Stimulated activated CD4-positive, alpha-beta T cell treated with anti-CD3 and anti-CD28 coated beads, Interleukin-12 subunit alpha, Interleukin-12 subunit beta, amount 100 ng/mL, for 48 hours (primary cell): Measurements from ENCODE around the gene SEMA5B.

ENCODE experiments used
- DNase-seq, 3 donors: peaks; one replicate each; pipeline ENCODE4 v3.0.0-alpha.2; 2020; ENCODE audit warnings: low read depth in 2 of 3, low spot score in 1 of 3

SEMA5B gene

DNA sequence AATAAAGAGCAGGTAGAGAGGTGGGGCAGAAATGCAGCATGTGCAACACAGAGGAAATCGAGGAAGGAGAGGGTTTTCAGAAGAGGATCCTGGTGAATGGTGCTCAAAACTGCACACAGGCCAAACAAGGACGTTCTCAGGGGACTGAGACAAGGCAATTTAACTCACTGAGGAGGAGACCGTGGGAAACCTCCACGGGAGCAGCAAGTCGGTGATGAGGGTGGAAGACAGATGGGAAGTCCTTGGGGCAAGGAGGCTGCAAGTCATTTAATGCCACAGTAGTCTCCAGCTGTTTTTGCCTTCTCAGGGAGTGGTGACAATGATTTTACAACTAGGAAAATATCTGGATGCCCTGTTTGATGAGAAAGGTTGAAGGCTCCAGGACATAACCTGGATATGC is 27.8 kb upstream of the SEMA5B start:
- no peak for DNase-seq

DNA sequence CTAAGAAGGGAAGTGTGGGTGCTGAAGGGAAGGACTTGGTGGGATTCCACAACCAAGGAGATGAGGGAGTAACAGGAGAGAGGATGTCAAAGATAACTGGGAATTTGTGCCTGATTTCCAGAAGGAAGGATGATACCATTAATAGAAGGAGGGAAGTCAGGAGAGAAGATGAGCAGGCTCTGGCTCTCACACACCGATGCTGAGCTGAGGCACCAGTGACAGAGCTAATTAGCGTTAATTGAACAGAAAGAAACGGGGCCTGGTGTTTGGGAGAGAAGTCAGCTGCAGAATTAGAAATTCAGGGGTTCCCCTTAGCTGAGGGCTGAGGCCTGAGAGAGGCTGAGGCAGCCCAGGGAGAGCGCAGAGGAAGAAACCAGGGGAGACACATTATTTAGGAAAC is 27.4 kb upstream of the SEMA5B start:
- no peak for DNase-seq

DNA sequence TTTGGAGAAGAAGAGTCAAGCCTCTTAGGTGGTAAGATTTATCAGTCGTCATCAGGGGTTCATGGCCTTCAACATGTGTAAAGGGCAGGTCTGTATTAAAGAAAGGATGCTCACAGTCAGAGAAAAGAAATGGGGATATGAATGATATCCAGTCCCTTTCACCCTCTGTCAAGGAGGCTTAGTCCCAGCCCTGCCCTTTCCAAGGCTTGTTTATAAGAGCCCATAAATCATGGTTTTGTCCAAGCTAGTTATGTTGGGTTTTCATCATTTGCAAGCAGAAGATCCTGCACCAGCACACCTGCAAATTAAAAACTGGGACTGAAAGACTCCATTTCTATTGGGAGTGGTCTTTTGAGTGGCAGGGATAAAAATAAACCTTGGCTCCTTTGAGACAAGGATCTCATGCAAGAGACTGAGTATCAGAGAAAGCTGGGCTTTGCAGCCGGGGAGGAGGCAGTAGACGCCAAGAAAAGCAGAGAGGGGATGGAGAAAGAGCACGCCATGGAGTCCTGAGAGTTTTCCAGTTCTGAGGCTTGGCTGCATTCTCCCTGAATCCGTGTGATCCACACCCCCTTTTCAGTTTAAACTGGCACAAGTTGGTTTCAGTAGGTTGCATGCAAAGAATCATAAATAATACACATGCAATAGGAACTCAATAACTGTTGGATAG is 26.7 kb upstream of the SEMA5B start:
- DNase-seq = no peak

DNA sequence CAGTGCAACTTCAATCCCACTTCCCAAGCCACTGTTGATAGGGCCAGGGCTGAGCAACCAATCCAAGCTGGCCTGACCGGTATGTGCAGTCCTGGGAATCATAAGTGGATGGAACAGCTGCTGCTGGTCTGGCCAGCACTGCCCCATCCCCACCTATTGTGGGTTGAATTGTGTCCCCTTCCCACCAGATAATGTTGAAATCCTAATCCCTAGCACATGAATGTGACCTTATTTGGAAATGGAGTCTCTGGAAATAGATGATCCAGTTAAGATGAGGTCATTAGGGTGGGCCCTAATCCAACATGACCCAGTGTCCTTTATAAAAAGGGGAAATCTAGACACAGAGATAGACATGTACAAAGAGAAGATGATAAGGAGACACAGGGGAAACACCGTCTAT is 25.5 kb upstream of the SEMA5B start:
- no peak for DNase-seq

DNA sequence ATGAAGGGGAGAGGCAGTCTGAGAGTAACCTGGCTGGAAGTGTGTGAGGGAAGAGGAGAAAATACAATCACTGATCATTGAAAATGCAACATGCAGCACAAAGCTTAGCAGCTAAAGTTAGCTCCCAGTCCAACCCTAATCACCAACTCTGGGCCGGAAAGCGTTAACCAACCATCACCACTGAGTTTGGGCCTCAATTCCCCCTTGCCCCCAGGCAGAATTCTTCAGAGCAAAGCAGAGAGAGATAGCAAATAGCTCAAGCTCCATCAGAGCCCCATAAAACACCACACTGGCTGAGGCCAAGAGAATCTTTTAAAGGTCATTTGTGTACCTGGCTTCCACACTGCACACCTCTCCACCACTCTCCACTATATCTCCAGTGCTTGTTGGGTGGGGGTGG is 23.1 kb upstream of the SEMA5B start:
- no peak for DNase-seq

DNA sequence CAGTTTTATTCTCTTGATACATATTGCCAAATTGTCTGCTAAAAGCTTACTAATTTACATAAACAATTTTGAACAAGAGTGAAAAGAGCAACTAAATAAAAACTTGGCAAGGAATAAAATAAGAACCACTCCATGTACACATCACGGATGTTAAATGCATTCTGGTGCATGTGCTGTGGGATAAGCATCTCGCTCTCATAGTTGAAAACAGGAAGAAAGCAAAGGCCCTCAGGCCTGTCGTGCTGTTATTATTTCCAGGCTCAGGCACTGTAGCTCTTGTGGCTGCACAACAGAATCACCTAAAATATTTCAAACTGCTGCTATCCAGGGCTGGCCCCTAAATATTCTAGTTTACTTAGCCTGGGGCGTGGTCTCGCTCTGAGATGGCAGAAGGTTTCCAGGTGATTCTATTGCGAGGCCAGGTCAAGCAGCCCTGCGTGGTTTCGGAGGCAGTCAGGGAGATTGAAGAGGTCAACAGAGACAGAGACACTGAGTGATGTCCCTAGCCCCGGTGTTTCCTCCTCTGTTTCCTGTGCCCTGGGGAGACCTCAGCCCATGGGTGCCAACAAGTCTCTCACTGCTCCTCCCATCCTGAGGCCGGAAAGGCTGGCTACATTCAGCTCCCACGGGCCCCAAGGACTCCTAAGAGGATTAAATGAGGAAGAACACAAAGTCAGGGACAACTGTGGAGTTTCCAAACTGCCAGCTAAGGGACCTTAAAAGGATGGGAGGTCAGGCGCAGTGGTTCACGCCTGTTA is 21.1 kb upstream of the SEMA5B start:
- no peak for DNase-seq

DNA sequence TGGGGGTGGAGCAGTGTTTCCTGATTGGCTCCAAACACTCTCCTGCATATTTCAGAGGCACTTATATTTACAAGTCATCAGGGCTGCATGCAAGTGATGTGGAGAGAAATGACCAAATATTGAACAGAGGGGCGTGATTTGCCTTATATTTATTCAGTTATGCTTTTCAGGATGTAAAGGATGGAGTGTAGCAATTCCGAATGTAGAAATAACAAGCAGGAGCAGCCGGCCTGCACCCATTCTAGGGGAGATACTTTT is 19.4 kb upstream of the SEMA5B start:
- no peak for DNase-seq

DNA sequence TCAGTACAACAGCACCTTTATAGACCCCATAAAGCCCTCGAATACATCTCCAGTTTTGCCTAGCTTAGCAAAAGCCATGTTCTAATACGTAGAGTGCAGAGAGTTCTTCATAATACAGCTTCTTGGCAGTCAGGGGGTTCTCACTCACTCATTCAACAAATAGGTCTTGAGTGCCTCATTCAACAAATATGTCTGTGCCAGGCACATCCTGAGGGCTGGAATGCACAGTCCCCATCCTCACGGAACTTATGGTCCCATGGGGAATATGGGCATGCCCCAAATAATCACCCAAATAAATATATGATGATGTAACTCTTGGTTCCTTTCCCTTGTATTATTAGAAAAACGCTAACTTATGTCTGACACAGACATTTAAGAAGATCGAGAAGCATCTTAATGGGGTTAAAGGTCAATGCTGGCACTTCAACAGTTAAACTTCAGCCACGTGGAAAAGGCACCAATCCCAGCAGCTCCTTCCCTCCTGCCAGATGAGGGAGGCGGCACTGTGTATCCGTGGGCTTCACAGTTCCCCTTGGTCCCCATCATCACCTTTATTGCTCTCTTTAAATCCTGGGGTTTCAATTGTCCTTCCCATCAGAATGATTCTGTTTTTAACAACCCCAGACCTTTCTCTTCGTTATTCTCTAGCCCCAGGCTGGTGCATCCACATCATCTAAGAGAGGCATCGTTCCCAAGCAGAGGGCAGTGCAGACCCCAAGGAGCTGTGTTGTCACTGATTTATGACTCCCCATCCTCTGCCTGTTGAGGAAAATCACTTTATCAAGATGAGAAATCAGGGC is 18.9 kb upstream of the SEMA5B start:
- DNase-seq = no peak

DNA sequence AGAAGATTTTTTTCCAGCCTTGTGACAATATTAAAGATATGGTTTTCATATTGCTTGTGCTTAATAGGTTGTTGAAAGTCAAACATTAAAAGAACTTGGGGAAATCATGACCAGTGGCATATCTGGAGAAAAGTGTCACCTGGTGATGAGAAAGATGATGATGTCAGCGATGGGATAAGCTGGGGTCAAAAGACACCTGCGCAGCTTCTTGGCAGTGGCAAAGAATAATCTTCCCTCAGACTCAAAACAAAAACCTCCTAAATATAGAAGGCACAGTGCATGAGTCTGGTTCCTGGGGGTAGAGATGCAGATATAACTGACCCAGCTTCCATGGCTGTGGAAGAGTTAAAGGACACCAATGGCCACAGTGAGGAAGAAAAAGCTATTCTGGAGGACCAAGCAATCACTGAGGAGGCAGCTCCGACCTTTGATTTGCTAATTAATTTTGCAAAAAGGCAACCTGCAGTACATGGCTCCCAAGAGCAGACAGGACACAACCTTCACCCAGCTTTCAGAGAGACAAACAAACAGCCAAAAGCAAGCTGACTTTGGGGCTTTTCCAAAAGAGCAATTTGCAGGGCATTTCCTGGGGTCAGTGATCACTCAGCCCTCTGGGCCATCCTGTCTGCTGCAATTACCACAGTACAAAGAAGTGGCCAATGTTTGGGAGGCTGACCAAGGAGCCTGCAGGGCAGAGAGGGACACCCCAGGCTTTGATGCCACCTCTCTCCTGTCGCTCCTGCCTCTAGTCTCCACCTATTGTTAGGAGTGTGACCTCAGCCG is 17.6 kb upstream of the SEMA5B start:
- DNase-seq = no peak

DNA sequence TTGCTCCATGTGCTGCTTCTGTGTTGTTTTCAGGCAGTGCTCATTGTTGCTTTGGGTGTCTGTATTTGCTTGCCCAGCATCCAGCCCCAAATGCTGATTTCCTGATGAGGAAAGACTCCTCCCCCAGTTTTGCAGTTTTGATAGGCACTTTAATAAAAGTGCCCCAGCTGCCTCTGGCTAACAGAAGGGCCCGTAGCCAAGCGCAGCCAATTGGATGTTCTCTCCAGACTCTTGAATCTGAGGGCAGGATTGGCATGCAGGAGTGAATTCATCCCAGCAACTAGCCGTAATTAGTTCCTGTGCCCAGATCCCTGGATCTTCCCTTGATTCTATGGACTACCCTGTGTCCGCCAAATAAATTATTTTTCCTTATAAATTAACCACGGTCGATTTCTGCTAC is 14.8 kb upstream of the SEMA5B start:
- DNase-seq = no peak

DNA sequence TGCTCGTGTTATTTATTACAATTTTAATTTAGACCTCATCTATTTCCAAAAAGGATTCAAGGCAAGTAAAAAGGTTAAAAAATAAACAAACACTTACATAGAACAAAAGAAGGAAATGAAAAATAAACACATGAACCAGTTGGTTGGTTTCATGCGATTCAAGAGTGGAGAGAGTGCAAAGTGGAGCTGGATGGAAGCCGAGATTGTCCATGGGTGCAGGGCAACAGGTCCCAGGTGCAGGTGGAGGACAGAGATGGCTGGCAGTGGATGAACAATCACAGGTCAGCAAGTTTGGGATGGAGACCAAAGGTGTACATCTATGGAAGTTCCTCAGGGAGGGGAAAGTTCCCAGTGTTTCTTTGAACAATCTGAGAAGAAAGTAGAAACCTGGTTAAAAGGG is 11.6 kb upstream of the SEMA5B start:
- no peak for DNase-seq

DNA sequence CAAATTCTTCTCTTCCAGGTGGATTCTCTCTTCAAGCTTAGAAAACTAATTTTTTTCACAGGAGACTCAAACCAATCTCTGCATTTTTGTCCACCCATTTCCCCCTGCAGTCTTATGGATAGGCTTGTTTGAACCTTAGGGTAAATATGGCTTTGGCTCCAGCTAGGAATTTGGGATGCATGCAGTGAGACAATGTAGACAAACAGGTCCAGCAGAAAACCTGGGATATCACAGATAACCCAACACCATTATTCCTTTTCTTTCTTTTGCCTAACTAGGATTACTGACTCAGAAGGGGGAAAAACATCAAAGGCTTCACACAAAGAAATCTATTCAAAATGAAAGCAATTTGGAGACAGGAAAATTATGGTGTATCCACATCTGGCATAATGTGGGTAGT is 11.2 kb upstream of the SEMA5B start:
- DNase-seq = no peak

DNA sequence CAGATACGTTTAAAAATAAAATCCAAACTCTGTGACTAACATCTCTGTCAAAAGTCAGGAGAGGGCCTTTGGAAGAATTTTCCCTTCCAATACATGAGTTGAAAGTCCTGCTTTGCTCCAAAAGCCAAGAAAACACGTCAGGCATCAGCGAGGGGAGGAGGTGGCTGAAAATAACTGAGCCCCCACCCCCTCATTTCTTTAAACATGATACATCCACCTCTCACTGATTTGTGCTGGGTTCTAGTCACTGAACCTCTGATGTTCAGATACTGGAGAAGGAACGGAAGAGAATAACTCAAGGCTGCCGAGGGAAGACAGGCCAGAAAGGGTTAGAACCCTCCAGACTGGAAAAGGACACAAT is 9.4 kb upstream of the SEMA5B start:
- DNase-seq = no peak

DNA sequence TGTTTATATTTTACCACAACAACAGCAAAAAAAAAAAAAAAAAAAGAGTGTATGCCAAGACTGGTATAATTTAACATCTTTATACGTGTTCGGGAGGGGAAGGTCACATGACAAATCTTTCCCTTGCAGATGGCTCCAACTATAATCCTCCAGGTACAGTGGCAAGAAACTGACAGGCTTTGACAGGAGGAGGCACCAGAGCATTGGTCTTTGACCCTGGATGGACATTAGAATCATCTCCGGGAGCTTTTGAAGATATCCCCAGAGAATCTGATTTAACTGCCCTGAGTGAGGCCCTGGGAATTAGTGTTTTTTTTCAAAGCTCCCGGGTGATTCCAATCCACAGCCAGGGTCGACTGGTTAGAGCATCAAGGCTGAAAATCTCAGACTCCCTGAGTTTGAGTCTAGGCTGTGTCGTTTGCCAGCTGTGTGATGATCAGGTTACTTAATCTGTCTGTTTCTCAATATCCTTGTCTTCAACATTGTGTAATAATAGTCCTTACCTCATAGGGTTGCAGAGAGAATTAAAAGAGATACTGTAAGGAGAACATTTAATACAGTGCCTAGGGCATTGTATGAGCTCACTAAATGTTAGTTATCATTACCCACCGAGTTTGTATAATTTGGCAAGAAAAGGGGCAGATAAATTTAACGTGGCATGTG is 8.9 kb upstream of the SEMA5B start:
- DNase-seq = no peak

DNA sequence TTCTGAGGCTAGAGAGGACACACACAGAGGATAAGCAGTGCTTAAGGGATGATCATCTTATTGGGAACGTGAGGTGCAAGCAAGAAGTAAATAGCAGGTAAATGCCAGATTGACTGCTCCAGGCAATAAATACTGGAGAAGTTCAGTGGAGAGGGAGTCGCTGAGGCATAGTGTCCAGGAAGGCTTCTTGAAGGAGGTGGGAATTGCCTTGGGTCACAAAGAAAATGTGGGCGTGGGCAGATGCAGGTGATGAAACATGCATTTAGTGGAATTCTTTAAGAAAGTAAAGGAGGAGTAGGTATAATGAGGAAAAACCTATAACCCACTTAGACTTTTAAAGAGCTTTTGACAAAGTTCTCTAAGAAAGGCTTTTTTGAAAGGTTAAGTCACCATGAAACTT is 7.4 kb upstream of the SEMA5B start:
- no peak for DNase-seq

DNA sequence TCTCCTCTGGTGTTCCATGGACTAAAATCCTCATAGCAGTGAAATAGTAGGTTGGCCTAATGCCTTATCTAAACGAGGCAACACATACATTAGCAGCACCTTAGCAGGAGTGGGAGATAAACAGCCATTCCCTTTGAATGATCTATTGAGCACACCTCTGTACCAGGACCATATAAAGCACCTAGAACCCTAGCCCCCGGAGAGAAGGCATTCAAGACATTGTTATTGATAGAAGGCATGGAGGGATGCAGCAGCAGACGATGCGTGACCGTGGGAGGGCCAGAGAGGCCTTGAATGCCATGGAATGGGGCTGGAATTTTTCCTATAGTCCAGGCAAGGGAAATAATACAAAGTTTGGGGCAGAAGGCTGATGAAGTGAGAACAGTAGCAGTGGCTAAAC is 6.6 kb upstream of the SEMA5B start:
- no peak for DNase-seq

DNA sequence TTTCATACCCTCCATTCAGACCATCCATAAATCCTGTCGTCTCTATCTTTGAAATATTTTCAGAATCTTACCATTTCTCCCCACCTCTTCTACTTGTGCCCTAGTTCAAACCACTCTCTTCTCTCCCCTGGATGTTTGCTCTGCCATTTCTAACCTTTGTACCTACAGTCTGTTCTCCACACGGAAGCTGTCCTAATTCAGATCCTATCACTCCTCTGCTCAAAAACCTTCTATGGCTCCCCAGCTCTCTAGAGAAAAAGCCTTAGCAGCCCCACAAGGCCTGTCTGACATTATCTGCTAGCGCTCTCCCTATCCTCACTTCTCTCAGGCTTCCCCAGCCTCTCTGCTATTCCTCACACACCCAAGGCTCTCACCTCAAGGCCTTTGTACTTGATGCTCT is 4.5 kb upstream of the SEMA5B start:
- no peak for DNase-seq

DNA sequence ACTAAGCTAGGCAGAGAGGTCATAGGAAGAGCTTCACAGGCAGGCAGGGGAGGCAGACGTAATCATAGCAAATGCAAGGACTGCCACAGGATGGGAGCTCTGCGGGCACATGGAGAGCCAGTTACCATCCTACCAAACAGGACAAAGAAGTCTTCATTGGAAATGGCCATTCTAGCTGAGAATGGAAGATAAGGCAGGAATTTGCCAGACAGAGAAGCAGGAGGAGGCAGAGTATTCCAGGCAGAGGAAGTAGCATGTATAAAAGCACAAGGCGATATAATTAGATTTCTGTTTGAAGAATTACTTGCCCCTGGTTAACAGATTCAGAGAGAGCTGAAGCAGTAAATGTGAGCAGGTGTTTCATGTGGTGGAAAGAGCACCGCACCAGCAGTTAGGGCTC is 3.5 kb upstream of the SEMA5B start:
- no peak for DNase-seq

DNA sequence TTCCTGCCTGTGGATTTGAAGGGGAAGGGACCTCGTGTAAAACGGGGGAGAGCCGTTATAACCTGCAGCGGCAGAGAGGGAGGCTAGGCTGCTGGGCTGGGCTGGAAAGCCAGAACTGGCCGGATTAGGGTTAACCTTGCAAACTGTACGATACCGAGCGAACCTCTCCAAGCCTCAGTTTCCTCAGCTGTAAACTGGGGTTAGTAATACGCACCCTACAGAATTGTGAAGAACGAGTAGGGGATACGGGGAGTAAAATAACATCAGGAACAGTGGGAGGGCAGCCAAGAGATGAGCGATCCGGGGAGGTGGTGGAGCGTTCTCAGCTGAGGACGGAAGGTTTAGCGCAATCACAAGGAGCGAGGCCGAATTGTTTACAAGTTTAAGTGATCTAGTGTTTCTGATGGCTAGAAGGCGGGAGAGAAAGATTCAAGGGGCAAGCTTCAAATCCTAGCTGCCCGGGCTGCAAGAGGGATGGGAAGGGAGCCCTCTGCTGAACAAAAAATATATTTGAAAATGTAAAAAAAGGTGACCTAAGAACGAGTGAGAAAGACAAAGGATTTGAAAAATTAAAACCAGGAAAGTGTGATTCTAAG is 768 bp upstream of the SEMA5B start:
- no peak for DNase-seq

DNA sequence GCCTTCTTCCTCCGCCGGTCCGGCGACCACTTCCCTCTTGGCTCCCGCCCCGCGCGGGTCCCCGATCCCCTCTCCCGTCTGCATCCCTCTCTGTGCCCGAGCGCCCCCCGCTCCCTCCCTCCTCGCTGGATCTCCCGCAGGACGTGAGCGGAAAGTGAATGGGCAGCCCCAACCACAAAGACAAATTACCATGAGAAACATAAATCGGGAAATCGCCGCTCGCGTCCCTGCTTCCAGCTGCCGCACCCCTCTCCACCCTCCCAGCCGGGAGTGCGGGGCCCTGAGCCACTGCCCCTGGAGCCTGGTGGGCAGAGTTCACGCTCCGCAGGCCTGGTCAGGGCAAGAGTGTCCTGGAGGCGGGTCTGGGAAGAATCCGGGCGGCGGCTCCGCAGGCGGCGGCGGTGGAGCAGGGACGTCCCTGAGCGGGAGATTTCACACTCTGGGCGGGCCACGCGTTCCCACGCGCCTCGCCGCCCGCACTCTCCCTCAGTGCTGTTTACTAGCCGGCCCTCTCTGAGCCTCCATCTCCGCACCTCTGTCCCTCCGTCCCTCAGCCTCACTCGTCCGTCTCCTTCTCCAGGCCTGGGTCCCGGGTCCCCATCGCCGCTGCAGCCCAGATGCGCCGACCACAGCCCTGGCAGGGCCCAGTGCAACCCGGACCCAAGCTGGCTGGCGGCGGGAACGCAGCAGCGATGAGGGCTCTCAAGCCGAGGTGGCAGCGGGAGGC is 835 bp downstream of the SEMA5B start:
- no peak for DNase-seq
